SKM-1 treated with dmso at 0.1 percent for 144 hours (cell line): ENCODE data around the gene MAB21L4.

Experiments
- DNase-seq: peaks from one replicate; lab custom pipeline; 2025; ENCODE audit not compliant: unreplicated experiment; lab: John Stamatoyannopoulos, UW

The MAB21L4 gene

DNA sequence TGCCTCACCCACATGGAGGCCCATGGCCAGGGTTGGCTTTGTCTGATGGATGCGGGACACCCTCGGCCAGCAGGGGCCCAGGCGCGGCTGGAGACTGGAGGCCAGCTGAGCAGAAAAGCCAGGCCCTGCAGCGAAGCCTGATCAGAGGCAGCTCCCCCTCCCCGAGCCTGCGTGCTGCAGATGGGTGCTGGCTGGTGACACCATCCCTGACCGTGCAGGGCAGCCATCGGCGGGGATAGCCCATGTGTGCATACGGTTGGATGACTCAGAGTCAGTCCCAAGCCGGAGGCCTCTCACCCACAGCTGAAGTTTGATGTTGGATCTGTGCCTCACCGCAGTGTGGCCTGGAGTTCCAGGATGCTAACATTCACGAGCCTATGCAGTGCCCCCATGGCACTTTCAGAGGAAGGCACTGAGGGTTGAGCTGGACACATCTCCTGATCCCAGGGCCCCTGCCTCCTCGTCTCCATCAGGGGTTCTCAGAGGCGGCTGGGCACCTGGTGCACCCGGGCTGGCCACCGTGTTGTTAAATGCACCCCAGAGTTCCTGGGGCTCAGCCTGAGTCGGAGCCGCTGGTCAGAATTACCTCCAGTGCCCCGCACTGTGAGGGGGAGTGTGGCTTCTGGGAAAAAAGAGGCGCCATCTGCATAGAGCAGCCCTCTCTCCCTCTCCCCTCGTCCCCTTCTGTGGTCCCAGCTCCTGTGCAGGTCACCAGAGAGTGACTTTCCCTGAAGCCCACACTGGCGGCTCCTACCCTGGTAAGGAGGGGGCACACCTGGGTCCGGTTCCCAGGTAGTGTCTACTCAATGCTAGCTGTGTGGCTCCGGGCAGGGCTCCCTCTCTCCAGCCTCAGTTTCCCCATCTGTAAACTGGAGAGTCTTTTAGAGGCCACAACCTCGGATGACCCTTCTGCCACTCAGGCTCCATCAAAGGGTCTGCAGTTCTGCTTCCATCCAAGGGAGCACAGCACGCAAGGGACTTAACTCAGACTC lies 56.5 kb downstream of the MAB21L4 start:
- no peak for DNase-seq

DNA sequence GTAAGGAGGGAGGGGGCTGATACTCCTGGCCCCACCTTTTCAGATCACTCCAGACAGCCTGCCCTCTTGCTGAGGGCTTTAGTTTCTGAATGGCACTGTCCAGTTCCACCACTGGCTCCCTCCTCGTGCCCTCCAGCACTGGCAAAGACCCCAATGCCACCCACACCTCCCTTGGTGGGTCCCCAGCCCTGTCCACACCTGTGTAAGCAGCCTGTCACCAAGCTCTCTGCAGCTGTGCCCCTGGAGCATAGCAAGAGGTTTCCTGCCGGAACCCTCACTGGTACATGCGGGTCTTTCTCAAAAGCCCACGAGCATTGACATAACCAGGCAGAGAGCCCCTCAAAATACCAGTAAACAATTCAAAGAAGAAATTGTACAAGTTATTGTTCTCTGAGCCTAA lies 58.3 kb downstream of the MAB21L4 start:
- DNase-seq: no peak

DNA sequence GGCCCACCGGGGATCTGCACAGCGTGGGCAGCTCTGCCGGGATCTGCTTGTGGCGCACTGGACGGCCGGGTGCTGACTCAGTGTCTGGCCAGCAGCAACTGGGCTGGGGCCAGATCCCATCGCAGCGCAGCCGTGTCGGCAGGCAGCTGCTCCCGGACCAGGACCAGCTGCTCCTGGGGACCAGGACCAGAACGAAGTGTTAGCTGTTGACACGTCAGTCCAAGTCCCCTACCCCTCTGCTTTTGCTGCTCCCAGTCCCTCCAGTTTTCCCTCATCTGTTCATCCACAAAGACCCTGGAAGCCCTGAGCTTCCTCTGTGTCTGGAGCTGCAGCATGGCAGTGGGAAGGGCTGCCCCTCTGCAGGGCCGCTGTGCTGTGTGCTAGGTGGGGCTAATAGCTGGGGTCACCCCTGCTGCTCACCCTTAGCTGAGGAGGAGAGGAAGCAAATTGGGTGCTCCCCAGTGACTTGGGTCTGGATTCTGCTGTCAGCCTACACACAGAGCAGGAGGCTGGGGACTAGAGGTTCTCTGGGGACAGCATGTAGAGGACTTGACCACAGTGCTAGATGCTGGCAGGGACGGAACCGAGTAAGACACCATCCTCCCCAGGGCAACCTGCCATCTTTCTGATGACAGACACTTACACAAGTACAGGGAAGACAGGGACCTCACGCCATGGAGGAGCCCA lies 59.0 kb downstream of the MAB21L4 start:
- DNase-seq: no peak
